IPS-18c (cell line): ENCODE measurements around the gene CDPF1.

Source experiments
- H3K4me3 ChIP-seq: 2 replicates; pipeline ENCODE4 v1.7.0; 2013; ENCODE audit warnings: low read depth, mild to moderate bottlenecking, low read length, moderate library complexity; ENCODE audit not compliant: insufficient read depth
- H3K9me3 ChIP-seq: one replicate; pipeline ENCODE4 v1.6.1; 2013; ENCODE audit warnings: mild to moderate bottlenecking, low read length, moderate library complexity; ENCODE audit not compliant: control insufficient read depth, insufficient read depth

Gene CDPF1

DNA sequence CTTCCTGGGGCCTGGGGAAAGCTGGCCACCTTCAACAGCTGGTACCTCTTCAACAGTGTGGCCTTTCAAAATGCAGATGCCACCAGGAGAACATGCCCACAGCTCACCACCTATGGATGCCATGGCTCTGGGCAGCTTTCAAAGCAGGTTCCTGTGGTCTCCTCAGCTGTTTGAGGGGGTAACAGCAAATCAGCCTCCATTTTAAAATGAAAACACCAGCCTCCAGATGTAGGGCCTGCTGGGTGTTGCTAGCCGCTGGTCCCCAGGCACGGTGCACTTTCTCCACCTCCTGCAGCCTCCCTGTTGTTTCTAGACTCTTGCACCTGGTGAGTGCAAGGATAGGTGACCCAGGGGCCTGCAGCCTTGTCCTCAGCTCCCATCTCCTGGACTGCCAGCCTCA lies 10.0 kb downstream of the CDPF1 start:
- Histone ChIP-seq H3K4me3 (no peak overlapping the region), H3K9me3 (no peaks in the 10 kb centered on the region)

DNA sequence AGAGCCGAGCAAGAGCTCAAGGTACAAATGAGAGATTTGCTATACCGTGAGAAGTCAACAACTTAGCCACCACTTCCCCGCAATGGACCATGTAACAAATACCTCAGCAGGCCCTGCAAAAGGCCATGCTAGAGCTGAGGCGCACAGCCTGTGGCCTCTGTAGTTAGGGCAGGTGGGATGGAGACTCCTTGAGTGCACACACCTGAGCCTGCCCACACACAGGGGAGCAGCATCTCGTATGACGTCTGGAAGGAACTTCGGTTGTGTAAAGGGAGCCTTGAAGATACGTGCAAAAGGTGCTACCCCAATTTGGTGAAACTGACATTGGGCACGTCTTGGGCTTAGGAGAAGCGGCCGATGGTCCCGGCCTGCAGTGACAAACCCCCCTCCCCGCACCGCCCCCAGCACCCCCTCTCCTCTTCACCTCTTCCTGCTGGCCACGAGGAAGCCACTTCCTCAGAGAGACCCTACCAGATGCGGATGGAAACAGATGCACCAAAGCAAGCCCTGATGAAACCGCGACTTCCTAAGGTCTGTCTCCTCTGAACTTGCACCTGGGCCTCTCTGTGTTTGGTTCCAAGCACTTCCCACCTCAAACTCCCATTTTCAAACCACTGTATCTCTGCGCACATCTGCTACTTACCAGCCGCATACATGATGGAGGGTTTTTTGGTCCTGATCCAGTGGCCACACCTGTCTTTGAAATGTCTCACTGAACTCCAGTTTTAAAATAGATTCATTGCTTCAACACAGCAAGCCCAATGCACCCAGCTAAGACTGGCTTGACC lies 10.6 kb downstream of the CDPF1 start:
- Histone ChIP-seq H3K9me3 (no peaks in the 10 kb centered on the region), H3K4me3 (no peak overlapping the region)

DNA sequence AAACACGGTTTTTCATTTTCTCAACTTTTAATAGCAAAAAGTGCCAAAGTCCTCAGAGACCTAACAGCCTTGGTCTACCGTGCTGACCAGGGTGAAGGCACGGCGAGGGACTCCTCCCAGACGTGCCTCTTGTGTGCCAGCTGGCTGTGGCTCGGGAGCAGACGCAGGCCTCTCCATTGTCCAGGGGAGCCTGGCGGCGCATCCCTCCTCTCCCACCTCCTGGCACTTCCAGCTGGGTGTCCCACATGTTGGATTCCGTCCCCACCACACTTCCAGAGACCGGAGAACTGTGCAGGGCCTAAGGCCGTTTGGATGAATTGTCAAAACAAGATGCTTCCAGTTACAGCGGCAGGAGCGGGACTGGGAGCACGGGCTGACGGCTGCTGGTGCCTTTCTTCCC lies 11.6 kb downstream of the CDPF1 start:
- no peaks in the 10 kb centered on the region for H3K9me3 ChIP-seq
- no peak overlapping the region for H3K4me3 ChIP-seq

DNA sequence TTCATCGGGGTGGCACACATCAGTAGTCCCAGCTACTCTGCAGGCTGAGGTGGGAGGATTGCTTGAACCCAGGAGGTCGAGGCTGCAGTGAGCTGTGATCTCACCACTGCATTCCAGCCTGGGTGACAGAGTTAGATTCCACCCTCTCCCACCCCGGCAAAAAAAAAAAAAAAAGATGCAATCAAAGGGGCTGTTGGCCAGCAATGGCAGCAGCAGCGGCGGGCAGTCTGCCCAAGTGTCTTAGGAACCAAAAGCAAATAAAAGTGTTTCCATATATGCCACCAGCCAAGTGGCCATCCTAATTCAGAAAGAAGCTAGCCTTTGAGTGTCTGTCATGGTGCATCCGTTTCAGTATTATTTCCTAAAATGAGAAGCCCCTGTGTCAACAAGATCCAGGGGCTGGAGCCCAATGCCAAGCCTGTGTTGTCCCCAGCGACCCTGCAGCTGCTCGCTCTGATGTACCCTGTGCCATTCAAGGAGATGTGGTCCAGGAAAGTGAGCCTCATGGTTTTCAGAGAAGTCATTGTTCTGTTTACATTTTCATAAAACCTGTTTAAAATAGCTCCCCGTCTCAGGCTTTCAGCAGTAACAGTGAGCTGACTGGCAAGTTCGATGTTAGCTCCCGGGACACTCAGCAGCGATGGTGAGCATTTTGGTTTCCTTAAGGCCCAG lies 12.5 kb downstream of the CDPF1 start:
- H3K9me3 ChIP-seq, result no peaks in the 10 kb centered on the region
- H3K4me3 ChIP-seq, result no peak overlapping the region

DNA sequence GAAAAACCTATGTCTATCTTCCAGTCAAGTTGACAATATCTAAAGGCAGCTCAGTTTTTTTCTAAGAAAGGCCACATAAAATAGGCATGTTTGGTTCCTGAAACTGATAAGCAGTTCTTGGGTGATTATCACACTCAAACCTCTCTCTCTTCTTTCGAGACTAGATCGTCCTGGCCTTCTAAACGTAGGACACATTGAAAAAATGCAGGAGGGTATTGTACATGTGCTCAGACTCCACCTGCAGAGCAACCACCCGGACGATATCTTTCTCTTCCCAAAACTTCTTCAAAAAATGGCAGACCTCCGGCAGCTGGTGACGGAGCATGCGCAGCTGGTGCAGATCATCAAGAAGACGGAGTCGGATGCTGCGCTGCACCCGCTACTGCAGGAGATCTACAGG lies 15.1 kb downstream of the CDPF1 start:
- no peak overlapping the region for H3K4me3 ChIP-seq

DNA sequence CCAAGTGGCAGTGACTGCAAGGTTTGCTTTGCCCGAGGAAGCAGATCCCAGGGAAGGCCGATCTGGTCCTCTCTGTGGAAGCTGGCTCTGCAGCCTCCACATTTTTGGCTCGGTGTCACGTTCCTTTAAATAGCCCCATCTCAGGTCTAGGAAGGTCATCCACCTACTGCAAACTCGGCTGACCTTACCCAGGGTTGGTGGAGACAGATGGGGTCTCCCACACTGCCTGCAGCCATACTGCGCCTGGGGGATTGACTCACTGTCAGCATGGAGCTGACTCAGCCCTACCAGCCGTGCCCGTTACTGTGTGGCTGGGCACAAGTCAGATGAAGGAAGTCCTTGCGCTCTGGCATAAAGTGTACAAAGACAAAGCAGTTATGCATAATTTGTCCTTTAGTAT lies 16.9 kb downstream of the CDPF1 start:
- Histone ChIP-seq H3K4me3 (no peak overlapping the region), H3K9me3 (peaks cover 2% of the 10 kb centered on the region)

More for the DNA sequence above, 15.1 kb downstream of the CDPF1 start:
- peaks cover 2% of the 10 kb centered on the region for H3K9me3 ChIP-seq

DNA sequence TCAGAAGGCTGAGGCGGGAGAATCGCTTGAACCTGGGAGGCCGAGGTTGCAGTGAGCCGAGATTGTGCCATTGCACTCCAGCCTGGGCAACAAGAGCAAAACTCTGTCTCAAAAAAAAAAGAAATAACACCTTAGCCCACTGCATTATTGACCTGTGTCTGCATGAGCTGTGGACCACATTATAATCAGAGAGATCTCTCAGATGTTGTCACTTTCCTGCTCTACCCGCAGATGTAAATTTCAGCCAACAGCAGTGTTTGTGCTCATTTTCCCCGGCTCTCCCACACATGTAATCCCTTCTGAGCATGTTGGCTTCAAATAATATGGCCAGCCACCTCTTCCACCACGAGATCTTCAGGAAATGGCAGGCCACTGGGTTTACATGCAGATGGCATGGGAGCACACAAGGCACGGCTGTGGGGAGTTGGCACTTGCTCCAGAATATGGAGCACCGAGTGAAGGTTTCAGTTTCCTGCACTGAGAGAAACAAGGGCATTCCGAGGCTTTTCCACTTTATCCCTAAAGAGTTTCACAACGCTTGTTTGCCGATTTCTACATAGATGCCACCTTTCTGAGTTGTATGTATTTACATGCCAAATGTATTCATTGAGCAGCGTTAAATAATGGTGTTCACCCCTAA lies 19.7 kb downstream of the CDPF1 start:
- H3K4me3 ChIP-seq, result no peak overlapping the region
- peaks cover 2% of the 10 kb centered on the region for H3K9me3 ChIP-seq

DNA sequence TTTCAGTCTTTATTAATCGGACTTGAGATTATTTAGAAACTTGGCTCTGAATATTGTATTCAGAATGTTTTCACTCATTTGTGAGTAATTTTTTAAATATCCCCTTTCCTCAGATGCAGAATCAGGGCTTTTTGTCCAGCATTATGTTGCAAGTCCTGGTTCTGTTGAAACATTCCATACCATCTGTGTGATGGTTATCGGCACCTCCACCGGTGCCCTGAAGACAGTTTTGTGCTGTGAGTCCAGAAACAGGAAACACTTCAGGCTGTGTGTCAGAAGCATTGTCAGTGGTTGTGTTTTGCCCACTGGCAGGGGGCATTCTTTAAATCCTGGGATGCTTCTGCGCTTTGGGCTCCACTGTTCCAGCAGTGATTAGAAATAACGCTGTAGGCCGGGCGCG lies 20.4 kb downstream of the CDPF1 start:
- peaks cover 2% of the 10 kb centered on the region for H3K9me3 ChIP-seq
- no peak overlapping the region for H3K4me3 ChIP-seq

DNA sequence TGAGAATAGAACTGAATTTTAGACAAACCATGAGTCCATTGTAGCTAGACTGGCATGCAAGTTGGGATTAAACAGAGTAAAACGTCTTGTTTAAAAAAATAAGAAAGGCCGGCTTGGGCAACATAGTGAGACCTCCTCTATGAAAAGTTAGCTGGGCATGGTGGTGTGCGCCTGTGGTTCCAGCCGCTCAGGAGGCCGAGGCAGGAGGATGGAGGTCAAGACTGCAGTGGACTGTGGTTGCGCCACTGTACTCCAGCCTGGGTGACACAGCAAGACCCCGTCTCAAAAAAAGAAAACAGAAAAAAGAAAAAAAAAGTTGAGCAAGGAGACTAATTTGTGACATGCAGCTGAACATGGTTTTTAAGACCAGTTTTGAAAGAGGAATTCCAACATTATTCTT lies 23.5 kb downstream of the CDPF1 start:
- peaks cover 1% of the 10 kb centered on the region for H3K9me3 ChIP-seq
- no peak overlapping the region for H3K4me3 ChIP-seq

DNA sequence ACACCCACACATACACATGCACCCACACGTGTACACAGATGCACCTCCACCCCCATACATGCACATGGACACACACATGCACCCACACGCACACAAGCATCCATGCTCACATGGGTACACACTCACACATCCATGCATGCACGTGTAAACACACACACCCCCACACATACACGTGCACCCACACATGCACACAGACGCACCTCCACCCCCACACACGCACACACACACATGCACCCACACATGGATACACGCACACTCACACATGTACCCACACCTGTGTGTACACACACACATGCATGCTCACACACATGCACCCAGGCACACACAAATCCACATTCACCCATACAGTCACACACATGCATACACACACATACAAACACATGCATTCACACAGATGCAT lies 24.5 kb downstream of the CDPF1 start:
- no peak overlapping the region for H3K4me3 ChIP-seq
- H3K9me3 ChIP-seq, result no peaks in the 10 kb centered on the region

DNA sequence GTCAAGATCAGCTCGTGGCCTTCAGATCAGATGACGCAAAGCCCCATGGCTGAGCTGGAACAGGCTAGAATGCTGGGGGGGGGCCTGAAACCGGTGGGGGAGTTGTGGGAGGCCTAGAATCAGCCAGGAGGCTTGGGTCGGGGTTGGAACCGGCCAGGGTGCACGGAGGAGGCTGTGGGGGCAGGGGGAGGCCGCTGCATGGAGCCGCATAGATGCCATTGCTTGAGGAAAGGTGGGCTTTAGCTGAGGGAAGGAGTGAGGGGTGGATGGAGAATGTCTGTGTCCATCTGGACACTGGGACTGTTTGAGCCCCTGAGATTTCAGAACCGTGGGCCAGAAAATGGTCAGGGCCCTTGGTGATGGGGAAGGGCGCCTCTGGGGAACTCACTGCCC lies 25.2 kb downstream of the CDPF1 start:
- Histone ChIP-seq H3K9me3 (no peaks in the 10 kb centered on the region), H3K4me3 (no peak overlapping the region)

DNA sequence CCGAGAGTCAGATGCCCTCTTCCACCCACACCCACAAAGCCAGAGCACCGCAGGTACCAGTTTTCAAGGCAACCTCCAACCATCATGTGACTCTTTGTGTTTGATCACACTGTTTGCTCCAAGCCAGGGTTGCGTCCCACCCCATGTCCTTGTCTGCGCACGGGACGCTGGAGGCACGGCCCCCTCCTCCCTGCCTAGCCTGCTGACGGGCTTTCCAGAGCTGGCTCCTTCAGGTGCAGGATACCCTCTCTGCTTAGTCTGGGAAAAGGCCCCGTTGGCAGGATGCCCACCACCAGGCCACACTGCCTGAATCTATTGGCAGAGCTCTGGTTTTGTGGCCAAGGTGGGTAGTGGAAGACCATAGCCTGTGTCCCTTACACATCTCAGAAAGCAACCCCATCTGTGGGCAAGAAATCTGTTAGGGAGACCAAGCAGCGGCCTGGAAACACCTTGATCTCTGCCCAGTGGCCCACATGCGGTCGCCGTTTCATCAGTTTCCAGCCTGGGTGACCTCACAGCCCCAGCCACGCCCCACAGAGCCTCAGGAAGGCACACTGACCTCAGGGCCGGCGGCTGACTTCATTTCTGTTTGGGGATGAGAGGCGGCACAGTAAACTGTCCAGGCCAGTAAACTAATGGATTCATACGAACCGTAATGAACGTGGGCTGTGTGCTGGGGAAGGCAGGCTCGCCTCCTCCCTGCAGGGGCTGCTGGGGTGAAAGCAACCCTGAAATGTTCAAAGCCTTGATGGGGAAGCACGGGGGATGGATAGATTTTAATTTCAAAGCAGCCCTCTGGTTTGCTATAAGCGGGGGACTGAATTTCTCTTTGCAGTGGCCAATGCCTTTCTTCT lies 25.8 kb downstream of the CDPF1 start:
- H3K9me3 ChIP-seq, result no peaks in the 10 kb centered on the region
- no peak overlapping the region for H3K4me3 ChIP-seq

DNA sequence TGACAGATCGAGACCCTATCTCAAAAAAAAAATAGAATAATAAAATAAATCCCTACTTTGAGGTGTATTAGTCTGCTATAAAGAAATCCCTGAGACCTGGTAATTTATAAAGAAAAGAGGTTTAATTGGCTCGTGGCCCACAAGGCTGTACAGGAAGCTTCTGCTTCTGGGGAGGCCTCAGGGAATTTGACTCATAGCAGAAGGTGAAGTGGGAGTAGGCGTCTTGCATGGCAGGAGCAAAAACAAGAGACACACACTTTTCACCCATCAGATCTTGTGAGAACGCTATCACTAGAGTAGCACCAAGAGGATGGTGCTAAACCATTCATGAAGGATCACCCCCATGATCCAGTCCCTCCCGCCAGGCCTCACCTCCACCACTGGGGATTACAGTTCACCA lies 29.2 kb downstream of the CDPF1 start:
- no peak overlapping the region for H3K4me3 ChIP-seq
- no peaks in the 10 kb centered on the region for H3K9me3 ChIP-seq

DNA sequence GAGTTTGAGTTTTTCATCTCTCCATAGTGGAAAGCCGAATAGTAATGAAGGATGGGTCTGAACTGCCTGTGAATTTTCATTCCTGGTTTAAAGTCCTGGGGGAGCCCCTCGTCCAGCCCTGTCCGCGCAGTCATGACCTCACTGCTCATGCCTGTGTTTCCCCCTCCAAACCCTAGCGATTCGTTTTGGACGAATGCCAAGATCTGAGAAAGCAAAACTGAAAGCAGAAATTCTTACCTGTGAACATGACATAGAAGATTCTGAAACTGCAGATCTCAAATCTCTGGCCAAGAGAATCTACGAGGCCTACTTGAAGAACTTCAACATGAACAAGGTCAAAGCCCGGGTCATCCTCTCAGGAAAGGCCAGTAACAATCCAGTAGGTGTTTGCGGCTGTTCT lies 30.5 kb downstream of the CDPF1 start:
- no peak overlapping the region for H3K4me3 ChIP-seq
- no peaks in the 10 kb centered on the region for H3K9me3 ChIP-seq

DNA sequence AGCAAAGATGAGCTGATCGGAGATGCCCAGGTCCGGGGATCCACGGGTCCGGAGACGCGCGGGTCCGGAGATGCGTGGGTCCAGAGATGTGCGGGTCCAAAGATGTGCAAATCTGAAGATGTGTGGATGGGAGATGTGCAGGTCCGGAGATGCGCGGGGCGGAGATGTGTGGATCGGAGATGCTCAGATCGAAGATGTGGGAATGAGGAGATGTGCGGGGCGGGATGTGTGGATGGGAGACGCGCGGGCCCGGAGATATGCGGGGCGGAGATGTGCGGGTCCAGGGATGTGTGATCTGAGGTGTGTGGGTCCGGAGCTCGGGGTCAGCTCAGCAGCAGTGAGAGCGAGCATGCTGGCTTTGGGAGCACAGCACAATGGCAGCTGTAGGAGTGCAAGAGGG lies 35.5 kb downstream of the CDPF1 start:
- peaks cover 2% of the 10 kb centered on the region for H3K9me3 ChIP-seq
- no peak overlapping the region for H3K4me3 ChIP-seq

DNA sequence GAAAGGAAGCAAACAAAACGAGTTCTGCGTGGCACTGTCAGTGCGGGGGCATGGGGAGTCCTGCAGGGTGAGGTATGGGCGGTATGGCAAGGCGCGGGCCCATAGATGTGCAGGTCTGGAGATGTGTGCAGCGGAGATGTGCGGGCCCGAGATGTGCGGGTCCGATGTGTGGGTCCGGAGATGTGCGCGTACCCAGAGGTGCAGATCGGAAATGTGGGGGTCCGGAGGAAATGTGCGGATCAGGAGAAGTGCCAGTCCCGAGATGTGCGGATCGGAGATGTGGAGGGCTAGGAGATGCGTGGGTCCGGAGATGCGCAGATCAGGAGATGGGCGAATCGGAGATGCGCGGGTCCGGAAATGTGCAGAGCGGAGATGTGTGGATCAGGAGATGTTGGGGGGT lies 35.9 kb downstream of the CDPF1 start:
- H3K9me3 ChIP-seq, result peaks cover 2% of the 10 kb centered on the region
- H3K4me3 ChIP-seq, result no peak overlapping the region

DNA sequence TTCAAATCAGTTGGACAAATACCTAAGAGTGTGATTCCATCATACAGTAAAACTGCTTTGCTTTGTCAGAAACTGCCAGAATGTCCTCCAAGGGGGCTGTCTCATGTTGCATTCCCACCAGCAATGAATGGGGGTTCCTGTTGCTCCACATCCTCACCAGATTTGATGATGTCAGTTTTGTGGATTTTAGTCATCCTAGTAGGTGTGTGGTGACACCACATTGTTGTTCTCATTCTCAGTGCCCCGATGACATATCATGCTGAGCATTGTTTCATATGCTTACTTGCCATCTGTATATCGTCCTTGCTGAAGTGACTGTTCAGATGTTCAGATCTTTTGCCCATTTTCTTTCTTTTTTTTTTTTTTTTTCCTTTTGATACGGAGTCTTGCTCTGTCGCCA lies 37.0 kb downstream of the CDPF1 start:
- Histone ChIP-seq H3K9me3 (peaks cover 6% of the 10 kb centered on the region), H3K4me3 (no peak overlapping the region)
